GM12878 (cell line): ENCODE data around the gene FXYD6. TPM values are rescaled to one million over a fixed set of nuclear protein-coding genes. Genes with fewer than 3 reads are reported as not detected.

Source experiments
- ATAC-seq: fragments of 200-7000 bp; cut with Tn5 transposase; 3 replicates; pipeline ENCODE4 v1.9.1; 2020; ENCODE audit warnings: mild to moderate bottlenecking, moderate library complexity
- BruUV-seq: library from RNA; stranded (reverse); fragments of 400-500 nt; replicated peaks from 2 replicates; lab custom pipeline; 2021; lab: Mats Ljungman, UMichigan
- CTCF ChIA-PET: fragments of 300-600 bp; sonication (Branson Sonifier 250); formaldehyde crosslinking; extraction: SDS; loops from one replicate; lab custom pipeline; 2021; ENCODE audit warnings: inconsistent platforms; lab: Yijun Ruan, JAX
- POLR2A ChIA-PET: fragments of 350-600 bp; formaldehyde crosslinking; extraction: SDS; loops from one replicate; lab custom pipeline; 2021; ENCODE audit warnings: inconsistent platforms; lab: Charles Lee
- RAD21 ChIA-PET: fragments of 300-600 bp; sonication (Branson Sonifier 250); formaldehyde crosslinking; loops from one replicate; lab custom pipeline; 2023; ENCODE audit warnings: antibody characterized with exemption; ENCODE audit not compliant: unreplicated experiment; lab: Charles Lee
- SMC1A ChIA-PET: fragments of 300-600 bp; sonication (Branson Sonifier 250); formaldehyde crosslinking; loops from one replicate; lab custom pipeline; 2023; ENCODE audit not compliant: unreplicated experiment, uncharacterized antibody; lab: Charles Lee
- DNase-seq: peaks from one replicate; pipeline ENCODE4 v3.0.0-alpha.2; 2011; ENCODE audit warnings: low read depth, low spot score
- FAIRE-seq: peaks from 3 replicates; lab custom pipeline; 2011; peaks lifted over from hg19 to GRCh38; lab: Jason Lieb, UNC
- H2AFZ ChIP-seq: 2 replicates; pipeline ENCODE4 v1.6.0; 2011; ENCODE audit warnings: low read depth, low read length, control low read depth; ENCODE audit not compliant: control insufficient read depth
- H3K27ac ChIP-seq: 2 replicates; pipeline ENCODE4 v1.5.1; 2011; ENCODE audit warnings: control low read depth; ENCODE audit not compliant: control insufficient read depth, insufficient read depth
- H3K27me3 ChIP-seq, 2 experiments: replicated peaks in 1 of 2; 2 replicates each; pipeline versions ENCODE4 v1.6.0 to v1.6.1; 2011; ENCODE audit warnings: low read length in 1 of 2; ENCODE audit not compliant: control insufficient read depth in 2 of 2, insufficient read depth in 2 of 2
- H3K36me3 ChIP-seq, 2 experiments: 2 replicates each; pipeline ENCODE4 v1.5.1; 2011; ENCODE audit warnings: low read length in 1 of 2; ENCODE audit not compliant: control insufficient read depth in 2 of 2, insufficient read depth in 2 of 2
- H3K4me1 ChIP-seq: 2 replicates; pipeline ENCODE4 v1.6.1; 2011; ENCODE audit warnings: mild to moderate bottlenecking, low read length, moderate library complexity, mixed read lengths; ENCODE audit not compliant: control insufficient read depth, insufficient read depth
- H3K4me2 ChIP-seq: 2 replicates; pipeline ENCODE4 v1.6.0; 2011; ENCODE audit warnings: control low read depth; ENCODE audit not compliant: control insufficient read depth, insufficient read depth
- H3K4me3 ChIP-seq: fragments of 200-600 bp; sonication (generic); 2 replicates; pipeline ENCODE4 v1.5.1; 2016
- H3K79me2 ChIP-seq: 2 replicates; pipeline ENCODE4 v1.6.0; 2011; ENCODE audit warnings: low read length; ENCODE audit not compliant: control insufficient read depth, insufficient read depth
- H3K9ac ChIP-seq: 2 replicates; pipeline ENCODE4 v1.8.0; 2011; ENCODE audit warnings: low read length, control low read depth, mixed read lengths; ENCODE audit not compliant: control insufficient read depth, insufficient read depth
- H3K9me3 ChIP-seq: replicated peaks from 3 replicates; pipeline ENCODE4 v1.5.1; 2011; ENCODE audit warnings: mild to moderate bottlenecking, low read length; ENCODE audit not compliant: control insufficient read depth, insufficient read depth
- H4K20me1 ChIP-seq: 2 replicates; pipeline ENCODE4 v1.6.0; 2011; ENCODE audit not compliant: control insufficient read depth, insufficient read depth
- BACH1 ChIP-seq: fragments of 450-650 bp; IDR thresholded peaks from 2 replicates; pipeline ENCODE4 v1.6.1; 2017; ENCODE audit warnings: mild to moderate bottlenecking, borderline replicate concordance
- BCL11A ChIP-seq: IDR thresholded peaks from 2 replicates; pipeline ENCODE4 v1.6.1; 2011; ENCODE audit warnings: low read depth, low read length
- LARP7 ChIP-seq: fragments of 450-650 bp; IDR thresholded peaks from 2 replicates; pipeline ENCODE4 v1.6.1; 2017; ENCODE audit warnings: mild to moderate bottlenecking
- MYB ChIP-seq: fragments of 150-350 bp; IDR thresholded peaks from 2 replicates; pipeline ENCODE4 v1.6.1; 2014; ENCODE audit warnings: mild to moderate bottlenecking, low read depth, low read length, borderline replicate concordance
- SIN3A ChIP-seq: IDR thresholded peaks from 2 replicates; pipeline ENCODE4 v1.6.1; 2012; ENCODE audit warnings: low read depth, low read length, improper control_type of control experiment
- ZNF217 ChIP-seq: fragments of 450-650 bp; IDR thresholded peaks from 2 replicates; pipeline ENCODE4 v1.6.1; 2017; ENCODE audit warnings: antibody characterized with exemption, mild to moderate bottlenecking
- ZNF622 ChIP-seq: fragments of 450-650 bp; IDR thresholded peaks from 2 replicates; pipeline ENCODE4 v1.6.1; 2017; ENCODE audit warnings: mild to moderate bottlenecking, inconsistent platforms
- WGBS: methylation state at CpG from one replicate; pipeline ENCODE4 v1.1.6; 2016; ENCODE audit warnings: low lambda C conversion rate; ENCODE audit not compliant: insufficient replicate concordance, insufficient coverage; ENCODE audit errors: missing lambda C conversion rate; 5-methylcytosine and 5-hydroxymethylcytosine counted together
- in situ Hi-C: fragments of 300-500 bp; cut with MboI; formaldehyde crosslinking; loops from 9 replicates; pipeline ENCODE4 v1.14.3; 2018; ENCODE audit warnings: mixed read lengths
- intact Hi-C: fragments of 100-400 bp; cut with micrococcal nuclease; formaldehyde crosslinking; loops from one replicate; pipeline ENCODE4 v1.14.2; 2022; ENCODE audit not compliant: unreplicated experiment
- polyA plus RNA-seq, 11 experiments: library from polyadenylated mRNA; depleted of rRNA in 4 of 11; unstranded in 6 of 11; stranded (reverse) in 5 of 11; fragments of >200 nt; fragmentation: Nextera tagmentation in 4 of 11; fragmentation: Illumina TruSeq in 1 of 11; extraction: Ambion mirVana in 4 of 11; extraction: Trizol in 1 of 11; gene quantifications; 1 replicate in 1 of 11; 2 replicates in 10 of 11; pipeline versions ENCODE4 v1.2.1 to v1.2.3, GENCODE V29; 2011 to 2016; ENCODE audit warnings: inconsistent platforms in 2 of 11, missing spikeins in 2 of 11, low read depth in 1 of 11
- total RNA-seq, 4 experiments: library from RNA; depleted of rRNA in 3 of 4; stranded (reverse); fragments of >200 nt in 3 of 4; fragmentation: Illumina TruSeq in 1 of 4; extraction: Trizol in 1 of 4; gene quantifications; 2 replicates each; pipeline versions ENCODE4 v1.2.1 to v1.2.3, GENCODE V29; 2013 to 2021
- TF ChIP-seq, protein P1 (sequence below): fragments of 450-650 bp; IDR thresholded peaks from 2 replicates; pipeline ENCODE4 v1.6.1; 2017; ENCODE audit warnings: borderline replicate concordance
- TF ChIP-seq, protein P2 (sequence below): IDR thresholded peaks from 2 replicates; pipeline ENCODE4 v1.6.1; 2011; ENCODE audit warnings: borderline replicate concordance, low read depth, mild to moderate bottlenecking, moderate library complexity, low read length; ENCODE audit not compliant: insufficient read depth, poor library complexity, severe bottlenecking
- TF ChIP-seq, protein P3 (sequence below): IDR thresholded peaks from 2 replicates; pipeline ENCODE4 v1.6.1; 2011; ENCODE audit warnings: low read depth, mild to moderate bottlenecking, low read length, moderate library complexity, borderline replicate concordance; ENCODE audit errors: extremely low read depth
- TF ChIP-seq, protein P4 (sequence below): fragments of 450-650 bp; IDR thresholded peaks from 2 replicates; pipeline ENCODE4 v1.6.1; 2018; ENCODE audit warnings: mild to moderate bottlenecking, low read depth, moderate library complexity; ENCODE audit not compliant: partially characterized antibody
- TF ChIP-seq, protein P5 (sequence below): IDR thresholded peaks from 2 replicates; pipeline ENCODE4 v1.6.1; 2011; ENCODE audit warnings: borderline replicate concordance, low read depth, mild to moderate bottlenecking, moderate library complexity, mixed read lengths, low read length; ENCODE audit not compliant: insufficient read depth; ENCODE audit errors: extremely low read length

Gene FXYD6
- total and polyA plus RNA-seq, 10 of the 15 experiments (the other 5 are each of a cell fraction or from before 2014, with no cell fraction given): 0.09 to 2.0 (median 0.23) TPM; not detected in 2

DNA sequence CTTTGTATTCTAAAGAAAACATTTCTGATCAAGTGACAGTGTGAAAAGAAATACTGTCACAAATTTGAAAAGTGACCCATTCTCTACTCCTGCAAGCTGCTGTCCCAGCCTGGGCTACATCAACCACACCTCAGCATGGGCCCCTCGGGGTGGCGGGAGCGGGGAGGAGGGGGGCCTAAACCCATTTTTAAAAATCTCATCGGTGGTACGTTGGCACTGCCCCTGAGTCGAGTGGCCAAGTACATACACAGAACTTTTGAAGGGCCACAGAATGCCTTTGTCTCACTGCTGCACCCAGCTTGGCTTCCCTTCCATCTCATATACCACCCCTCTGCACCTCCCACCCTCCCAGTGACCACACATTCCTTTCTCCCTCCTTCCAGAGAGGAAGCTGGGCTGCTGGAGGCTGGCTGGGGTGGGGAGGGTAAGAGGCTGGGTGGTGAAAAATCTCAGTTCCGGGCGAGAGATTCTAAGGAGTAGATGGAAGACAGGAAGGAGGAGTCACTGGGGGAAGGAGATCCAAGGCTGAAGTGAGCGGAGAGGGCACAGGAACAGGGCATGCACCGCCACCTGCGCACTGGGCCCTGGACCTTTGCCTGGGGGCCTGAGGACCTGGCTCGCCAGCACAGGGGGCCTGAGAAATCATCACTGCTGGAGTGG is 21.1 kb downstream of the FXYD6 start:
- no TSS peak for BruUV-seq
- H2AFZ ChIP-seq: no peak overlapping the region
- FAIRE-seq (no peak), ATAC-seq (no peak), DNase-seq (no peak)
- no peaks in the 10 kb centered on the region for H4K20me1 ChIP-seq
- POLR2A ChIA-PET: no interaction called here
- no peaks in the 10 kb centered on the region; a peak in 2 of 4 replicates for H3K27me3 ChIP-seq
- no peaks in the 10 kb centered on the region for H3K36me3 ChIP-seq
- no peak overlapping the region for H3K9ac ChIP-seq
- H3K79me2 ChIP-seq: no peaks in the 10 kb centered on the region
- no peak overlapping the region for H3K4me2 ChIP-seq
- in situ Hi-C loops: no loop called here
- no peaks in the 10 kb centered on the region for H3K4me1 ChIP-seq
- H3K9me3 ChIP-seq: peaks cover 2% of the 10 kb centered on the region; the same call in 2 of the 3 replicates
- intact Hi-C loops: no loop called here
- 25% methylated on average over 12 of the region's 12 CpGs for WGBS
- RAD21 ChIA-PET: no interaction called here
- CTCF ChIA-PET: interaction anchor here (1.3 to 1.5 kb wide), 2 partner anchors 11 to 198 kb away, joined by 8 read pairs; no protein-coding TSS in a partner anchor
- SMC1A ChIA-PET: interaction anchor here (0.6 to 1.4 kb wide), 4 partner anchors 11 to 92 kb away, joined by 3 to 4 read pairs (median 3); no protein-coding TSS in a partner anchor
- H3K4me3 ChIP-seq: no peak overlapping the region
- no peak overlapping the region for H3K27ac ChIP-seq
- no peak for TF ChIP-seq ZNF217
- TF ChIP-seq, protein P1, sequence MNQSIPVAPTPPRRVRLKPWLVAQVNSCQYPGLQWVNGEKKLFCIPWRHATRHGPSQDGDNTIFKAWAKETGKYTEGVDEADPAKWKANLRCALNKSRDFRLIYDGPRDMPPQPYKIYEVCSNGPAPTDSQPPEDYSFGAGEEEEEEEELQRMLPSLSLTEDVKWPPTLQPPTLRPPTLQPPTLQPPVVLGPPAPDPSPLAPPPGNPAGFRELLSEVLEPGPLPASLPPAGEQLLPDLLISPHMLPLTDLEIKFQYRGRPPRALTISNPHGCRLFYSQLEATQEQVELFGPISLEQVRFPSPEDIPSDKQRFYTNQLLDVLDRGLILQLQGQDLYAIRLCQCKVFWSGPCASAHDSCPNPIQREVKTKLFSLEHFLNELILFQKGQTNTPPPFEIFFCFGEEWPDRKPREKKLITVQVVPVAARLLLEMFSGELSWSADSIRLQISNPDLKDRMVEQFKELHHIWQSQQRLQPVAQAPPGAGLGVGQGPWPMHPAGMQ: no peak
- TF ChIP-seq MYB: no peak
- TF ChIP-seq BACH1: no peak
- TF ChIP-seq ZNF622: no peak
- TF ChIP-seq, protein P2, sequence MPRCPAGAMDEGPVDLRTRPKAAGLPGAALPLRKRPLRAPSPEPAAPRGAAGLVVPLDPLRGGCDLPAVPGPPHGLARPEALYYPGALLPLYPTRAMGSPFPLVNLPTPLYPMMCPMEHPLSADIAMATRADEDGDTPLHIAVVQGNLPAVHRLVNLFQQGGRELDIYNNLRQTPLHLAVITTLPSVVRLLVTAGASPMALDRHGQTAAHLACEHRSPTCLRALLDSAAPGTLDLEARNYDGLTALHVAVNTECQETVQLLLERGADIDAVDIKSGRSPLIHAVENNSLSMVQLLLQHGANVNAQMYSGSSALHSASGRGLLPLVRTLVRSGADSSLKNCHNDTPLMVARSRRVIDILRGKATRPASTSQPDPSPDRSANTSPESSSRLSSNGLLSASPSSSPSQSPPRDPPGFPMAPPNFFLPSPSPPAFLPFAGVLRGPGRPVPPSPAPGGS: no peak
- TF ChIP-seq, protein P3, sequence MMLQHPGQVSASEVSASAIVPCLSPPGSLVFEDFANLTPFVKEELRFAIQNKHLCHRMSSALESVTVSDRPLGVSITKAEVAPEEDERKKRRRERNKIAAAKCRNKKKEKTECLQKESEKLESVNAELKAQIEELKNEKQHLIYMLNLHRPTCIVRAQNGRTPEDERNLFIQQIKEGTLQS: no peak
- TF ChIP-seq, protein P4, sequence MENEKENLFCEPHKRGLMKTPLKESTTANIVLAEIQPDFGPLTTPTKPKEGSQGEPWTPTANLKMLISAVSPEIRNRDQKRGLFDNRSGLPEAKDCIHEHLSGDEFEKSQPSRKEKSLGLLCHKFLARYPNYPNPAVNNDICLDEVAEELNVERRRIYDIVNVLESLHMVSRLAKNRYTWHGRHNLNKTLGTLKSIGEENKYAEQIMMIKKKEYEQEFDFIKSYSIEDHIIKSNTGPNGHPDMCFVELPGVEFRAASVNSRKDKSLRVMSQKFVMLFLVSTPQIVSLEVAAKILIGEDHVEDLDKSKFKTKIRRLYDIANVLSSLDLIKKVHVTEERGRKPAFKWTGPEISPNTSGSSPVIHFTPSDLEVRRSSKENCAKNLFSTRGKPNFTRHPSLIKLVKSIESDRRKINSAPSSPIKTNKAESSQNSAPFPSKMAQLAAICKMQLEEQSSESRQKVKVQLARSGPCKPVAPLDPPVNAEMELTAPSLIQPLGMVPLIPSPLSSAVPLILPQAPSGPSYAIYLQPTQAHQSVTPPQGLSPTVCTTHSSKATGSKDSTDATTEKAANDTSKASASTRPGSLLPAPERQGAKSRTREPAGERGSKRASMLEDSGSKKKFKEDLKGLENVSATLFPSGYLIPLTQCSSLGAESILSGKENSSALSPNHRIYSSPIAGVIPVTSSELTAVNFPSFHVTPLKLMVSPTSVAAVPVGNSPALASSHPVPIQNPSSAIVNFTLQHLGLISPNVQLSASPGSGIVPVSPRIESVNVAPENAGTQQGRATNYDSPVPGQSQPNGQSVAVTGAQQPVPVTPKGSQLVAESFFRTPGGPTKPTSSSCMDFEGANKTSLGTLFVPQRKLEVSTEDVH: no peak
- TF ChIP-seq, protein P5, sequence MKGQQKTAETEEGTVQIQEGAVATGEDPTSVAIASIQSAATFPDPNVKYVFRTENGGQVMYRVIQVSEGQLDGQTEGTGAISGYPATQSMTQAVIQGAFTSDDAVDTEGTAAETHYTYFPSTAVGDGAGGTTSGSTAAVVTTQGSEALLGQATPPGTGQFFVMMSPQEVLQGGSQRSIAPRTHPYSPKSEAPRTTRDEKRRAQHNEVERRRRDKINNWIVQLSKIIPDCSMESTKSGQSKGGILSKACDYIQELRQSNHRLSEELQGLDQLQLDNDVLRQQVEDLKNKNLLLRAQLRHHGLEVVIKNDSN: no peak
- TF ChIP-seq SIN3A: no peak
- no peak for TF ChIP-seq BCL11A
- no peak for TF ChIP-seq LARP7
